ENCODE measurements around the gene PIK3C2A.

PIK3C2A gene

DNA sequence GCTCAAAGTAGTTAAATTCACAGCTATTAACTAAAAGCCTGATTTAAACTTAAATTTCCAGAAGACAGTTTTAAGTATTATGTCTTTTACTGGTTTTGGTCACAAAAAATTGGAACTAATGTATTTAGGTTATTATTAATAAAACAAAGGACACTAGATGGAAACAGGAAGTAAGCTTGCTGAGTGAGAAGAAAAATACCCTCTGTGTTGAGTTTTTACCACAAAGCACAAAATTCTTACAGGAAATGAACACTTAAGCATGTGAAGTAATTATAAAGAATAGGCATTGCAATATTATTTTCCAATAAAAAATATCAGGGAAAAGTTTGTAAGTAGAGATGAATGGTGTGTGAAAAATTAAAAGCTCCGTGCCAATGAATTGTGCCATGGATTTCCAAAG lies 46.3 kb downstream of the PIK3C2A start:
- DNase-seq: no peak

- no peak for DNase-seq
Measured at GRCh38 chr11:17159441-17159840, 48.3 kb downstream of the PIK3C2A start.

All from NCI-H82 (cell line).